Esophagus muscularis mucosa (tissue), 4 donors: ENCODE measurements around the gene DUSP16.

Experiments used
- CTCF ChIP-seq, 3 experiments: fragments of 200-600 bp in 2 of 3; fragments of 450-650 bp in 1 of 3; sonication (generic) in 2 of 3; IDR thresholded peaks; one replicate each; pipeline ENCODE4 v1.5.1; 2017 to 2019; ENCODE audit warnings: antibody characterized with exemption in 3 of 3, mild to moderate bottlenecking in 2 of 3, moderate library complexity in 1 of 3
- EP300 ChIP-seq: sonication (generic); formaldehyde crosslinking; IDR thresholded peaks from one replicate; pipeline ENCODE4 v1.6.1; 2017; ENCODE audit warnings: antibody characterized with exemption
- POLR2A ChIP-seq: fragments of 450-650 bp; IDR thresholded peaks from one replicate; pipeline ENCODE4 v1.6.1; 2017; ENCODE audit warnings: antibody characterized with exemption, moderate library complexity, mild to moderate bottlenecking, low read depth
- POLR2AphosphoS5 ChIP-seq, 2 donors: sonication (generic); formaldehyde crosslinking; IDR thresholded peaks; one replicate each; pipeline ENCODE4 v1.6.1; 2017; ENCODE audit warnings: antibody characterized with exemption in 2 of 2

GRCh38 chr12:12513416-12514006 lies 49.2 kb downstream of the DUSP16 start:
- no peak for TF ChIP-seq CTCF (IDR thresholded peaks at IDR 0.05)
- TF ChIP-seq POLR2A = no peak
- TF ChIP-seq EP300 = no peak
- no peak for TF ChIP-seq POLR2AphosphoS5 (IDR thresholded peaks at IDR 0.05)
